ENCODE results near the gene BMX.

BMX gene

GRCh38 chrX:15600745-15601144 is 100.1 kb downstream of the BMX start, which contains the start of gene ACE2:
Gene ACE2, minus strand, starts transcription at chrX:15600960. Its CDS starts 49 bp downstream, at chrX:15600911.
- DNase-seq (ENCODE audit: low read depth) = no peak
- no peak for TF ChIP-seq CTCF (IDR thresholded peaks at IDR 0.05; ENCODE audit: low read length, missing control alignments)
- no peak within 1 kb of the TSS for H3K4me3 ChIP-seq (replicated peaks; ENCODE audit: low read depth, low read length)

DNA sequence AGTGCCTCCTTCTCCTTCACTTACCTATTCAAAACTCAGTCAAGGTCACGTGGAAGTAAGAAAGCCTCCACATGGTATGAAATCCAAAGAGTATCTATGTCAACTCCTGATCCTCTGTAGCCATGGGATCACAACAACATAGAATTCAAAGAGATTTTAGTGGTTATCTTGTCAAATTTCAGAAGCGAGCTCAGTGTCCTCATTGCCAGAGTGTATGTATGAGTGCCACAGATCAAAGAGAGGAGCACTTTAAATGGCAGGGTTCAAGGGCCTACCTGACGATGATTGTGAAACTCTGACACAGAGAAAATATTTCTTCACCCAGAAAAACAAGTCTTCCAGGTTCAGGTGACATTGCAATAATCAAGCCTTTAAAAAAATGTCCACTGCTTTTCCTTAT is 101.3 kb downstream of the BMX start:
- TF ChIP-seq CTCF (IDR thresholded peaks at IDR 0.05; ENCODE audit: low read length, missing control alignments) = no peak
- DNase-seq (ENCODE audit: low read depth) = no peak
- no peak overlapping the region for H3K4me3 ChIP-seq (replicated peaks; ENCODE audit: low read depth, low read length)

GRCh38 chrX:15602761-15603160 is 102.2 kb downstream of the BMX start:
- no peak for TF ChIP-seq CTCF (IDR thresholded peaks at IDR 0.05; ENCODE audit: low read length, missing control alignments)
- no peak for DNase-seq (ENCODE audit: low read depth)
- no peak overlapping the region for H3K4me3 ChIP-seq (replicated peaks; ENCODE audit: low read depth, low read length)

DNA sequence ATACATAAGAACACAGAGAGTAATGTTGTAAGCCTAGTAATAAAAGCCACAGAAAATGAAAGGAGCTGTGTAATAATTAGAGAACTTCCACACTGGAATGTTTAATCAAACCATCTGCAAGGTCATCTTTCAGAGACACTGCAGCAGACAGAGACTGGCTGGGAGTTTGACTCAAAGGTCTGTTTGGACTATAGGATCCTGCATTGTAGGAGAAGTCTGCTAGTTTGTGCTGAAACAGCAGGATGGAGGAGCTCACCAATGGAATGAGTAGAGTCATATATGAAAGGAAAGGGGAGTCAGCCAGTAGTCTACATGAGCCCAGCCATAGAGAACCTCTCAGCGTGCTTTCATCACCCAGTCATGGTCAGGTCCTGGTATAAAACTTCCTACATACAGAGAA is 104.6 kb downstream of the BMX start:
- H3K4me3 ChIP-seq (replicated peaks; ENCODE audit: low read depth, low read length) = no peak overlapping the region
- no peak for DNase-seq (ENCODE audit: low read depth)
- no peak for TF ChIP-seq CTCF (IDR thresholded peaks at IDR 0.05; ENCODE audit: low read length, missing control alignments)

Measured in fibroblast of pulmonary artery (primary cell).